Stromal cell of bone marrow (primary cell): ENCODE results near the gene ADAMTSL5.
A peak's percentile ranks its signal among the peaks of the same experiment; 100 is the strongest.
"Not testable (repeated sequence)": the region's sequence is repeated elsewhere in the genome, so short reads cannot be mapped to it uniquely, and the experiment has no call there.

Source experiments
- DNase-seq: peaks from one replicate; pipeline ENCODE4 v3.0.0-alpha.2; 2012; ENCODE audit warnings: low read depth

ADAMTSL5 gene

GRCh38 chr19:1513499-1514294, 878 bp upstream of the ADAMTSL5 start:
- no peak for DNase-seq

GRCh38 chr19:1511318-1512317, 1.2 kb downstream of the ADAMTSL5 start:
- DNase-seq = no peak

GRCh38 chr19:1510807-1511206, 2.0 kb downstream of the ADAMTSL5 start:
- DNase-seq = no peak

GRCh38 chr19:1510442-1510806, 2.4 kb downstream of the ADAMTSL5 start:
- no peak for DNase-seq

- no peak for DNase-seq
Measured at GRCh38 chr19:1509602-1510441, 3.0 kb downstream of the ADAMTSL5 start.

GRCh38 chr19:1508507-1508856, 4.3 kb downstream of the ADAMTSL5 start:
- DNase-seq = no peak

GRCh38 chr19:1507763-1508506, 4.9 kb downstream of the ADAMTSL5 start:
- DNase-seq = peak; percentile 87

GRCh38 chr19:1507192-1507660, 5.6 kb downstream of the ADAMTSL5 start:
- DNase-seq = no peak

GRCh38 chr19:1505991-1506881, 6.6 kb downstream of the ADAMTSL5 start:
- DNase-seq = no peak

GRCh38 chr19:1505012-1505411, 7.8 kb downstream of the ADAMTSL5 start:
- DNase-seq = no peak

- no peak for DNase-seq
Measured at GRCh38 chr19:1503925-1504773, 8.7 kb downstream of the ADAMTSL5 start.

- no peak for DNase-seq
Measured at GRCh38 chr19:1503089-1503924, 9.5 kb downstream of the ADAMTSL5 start.

- DNase-seq = no peak
Measured at GRCh38 chr19:1502433-1503088, 10.3 kb downstream of the ADAMTSL5 start.

GRCh38 chr19:1501200-1501595, 11.6 kb downstream of the ADAMTSL5 start:
- no peak for DNase-seq

GRCh38 chr19:1499231-1499630, 13.6 kb downstream of the ADAMTSL5 start:
- DNase-seq = not testable (repeated sequence)

GRCh38 chr19:1497578-1498235, 15.1 kb downstream of the ADAMTSL5 start:
- DNase-seq = no peak
